ENCODE results near the gene TRMT61A. TPM values are rescaled to one million over a fixed set of nuclear protein-coding genes. Genes with fewer than 3 reads are reported as not detected.
A peak's percentile ranks its signal among the peaks of the same experiment; 100 is the strongest.

TRMT61A gene
- total and polyA plus RNA-seq, 9 donors = 6.4 to 9.1 (median 7.8) TPM

- no peak for DNase-seq
Observed at GRCh38 chr14:103495854-103496253, 33.1 kb upstream of the TRMT61A start.

GRCh38 chr14:103496776-103497175 lies 32.2 kb upstream of the TRMT61A start:
- no peak for DNase-seq
- Histone ChIP-seq H3K27ac (ENCODE audit: low read length) (no peak overlapping the region), H3K27me3 (ENCODE audit: control insufficient read depth, insufficient read depth, low read length) (no peaks in the 10 kb centered on the region), H3K36me3 (ENCODE audit: control insufficient read depth, insufficient read depth, low read length) (peaks cover 56% of the 10 kb centered on the region), H3K4me3 (ENCODE audit: low read length) (no peak overlapping the region), H3K9me3 (replicated peaks; ENCODE audit: control insufficient read depth, low read depth, low read length) (no peaks in the 10 kb centered on the region), H3K4me1 (ENCODE audit: control insufficient read depth, insufficient read depth, low read length) (no peaks in the 10 kb centered on the region)
- no CpG with 5 or more reads among the region's 1 CpG for WGBS (ENCODE audit: insufficient coverage)

More at GRCh38 chr14:103495854-103496253, 33.1 kb upstream of the TRMT61A start:
- Histone ChIP-seq H3K27ac (ENCODE audit: low read length) (no peak overlapping the region), H3K4me1 (ENCODE audit: control insufficient read depth, insufficient read depth, low read length) (no peaks in the 10 kb centered on the region), H3K27me3 (ENCODE audit: control insufficient read depth, insufficient read depth, low read length) (no peaks in the 10 kb centered on the region), H3K9me3 (replicated peaks; ENCODE audit: control insufficient read depth, low read depth, low read length) (no peaks in the 10 kb centered on the region), H3K4me3 (ENCODE audit: low read length) (no peak overlapping the region), H3K36me3 (ENCODE audit: control insufficient read depth, insufficient read depth, low read length) (peaks cover 53% of the 10 kb centered on the region)
- WGBS (ENCODE audit: insufficient coverage) = 83% methylated on average over 1 of the region's 2 CpGs

- Histone ChIP-seq H3K27ac (ENCODE audit: low read length) (no peak overlapping the region), H3K27me3 (ENCODE audit: control insufficient read depth, insufficient read depth, low read length) (no peaks in the 10 kb centered on the region), H3K9me3 (replicated peaks; ENCODE audit: control insufficient read depth, low read depth, low read length) (no peaks in the 10 kb centered on the region), H3K4me1 (ENCODE audit: control insufficient read depth, insufficient read depth, low read length) (no peaks in the 10 kb centered on the region), H3K36me3 (ENCODE audit: control insufficient read depth, insufficient read depth, low read length) (peaks cover 68% of the 10 kb centered on the region), H3K4me3 (ENCODE audit: low read length) (no peak overlapping the region)
- DNase-seq = no peak
- 82% methylated on average over 9 of the region's 10 CpGs for WGBS (ENCODE audit: insufficient coverage)
Observed at GRCh38 chr14:103499709-103500108, 29.3 kb upstream of the TRMT61A start.

GRCh38 chr14:103500148-103500990 lies 28.6 kb upstream of the TRMT61A start:
- 14% methylated on average over 1 of the region's 17 CpGs for WGBS (ENCODE audit: insufficient coverage)
- Histone ChIP-seq H3K27ac (ENCODE audit: low read length) (no peak overlapping the region), H3K4me3 (ENCODE audit: low read length) (no peak overlapping the region), H3K9me3 (replicated peaks; ENCODE audit: control insufficient read depth, low read depth, low read length) (no peaks in the 10 kb centered on the region), H3K27me3 (ENCODE audit: control insufficient read depth, insufficient read depth, low read length) (no peaks in the 10 kb centered on the region), H3K4me1 (ENCODE audit: control insufficient read depth, insufficient read depth, low read length) (no peaks in the 10 kb centered on the region), H3K36me3 (ENCODE audit: control insufficient read depth, insufficient read depth, low read length) (peaks cover 68% of the 10 kb centered on the region)
- peak; percentile 89 for DNase-seq

- Histone ChIP-seq H3K9me3 (replicated peaks; ENCODE audit: control insufficient read depth, low read depth, low read length) (no peaks in the 10 kb centered on the region), H3K36me3 (ENCODE audit: control insufficient read depth, insufficient read depth, low read length) (peaks cover 68% of the 10 kb centered on the region), H3K4me1 (ENCODE audit: control insufficient read depth, insufficient read depth, low read length) (no peaks in the 10 kb centered on the region), H3K27ac (ENCODE audit: low read length) (no peak overlapping the region), H3K27me3 (ENCODE audit: control insufficient read depth, insufficient read depth, low read length) (no peaks in the 10 kb centered on the region), H3K4me3 (ENCODE audit: low read length) (no peak overlapping the region)
- WGBS (ENCODE audit: insufficient coverage) = 90% methylated on average over 7 of the region's 11 CpGs
- no peak for DNase-seq
Observed at GRCh38 chr14:103501041-103501870, 27.7 kb upstream of the TRMT61A start.

- Histone ChIP-seq H3K4me1 (ENCODE audit: control insufficient read depth, insufficient read depth, low read length) (no peaks in the 10 kb centered on the region), H3K27ac (ENCODE audit: low read length) (no peak overlapping the region), H3K36me3 (ENCODE audit: control insufficient read depth, insufficient read depth, low read length) (peaks cover 65% of the 10 kb centered on the region), H3K9me3 (replicated peaks; ENCODE audit: control insufficient read depth, low read depth, low read length) (no peaks in the 10 kb centered on the region), H3K27me3 (ENCODE audit: control insufficient read depth, insufficient read depth, low read length) (no peaks in the 10 kb centered on the region), H3K4me3 (ENCODE audit: low read length) (no peak overlapping the region)
- WGBS (ENCODE audit: insufficient coverage) = 97% methylated on average over 7 of the region's 9 CpGs
- no peak for DNase-seq
Observed at GRCh38 chr14:103501921-103502669, 26.9 kb upstream of the TRMT61A start.

GRCh38 chr14:103502877-103503276 lies 26.1 kb upstream of the TRMT61A start:
- 94% methylated on average over 14 of the region's 18 CpGs for WGBS (ENCODE audit: insufficient coverage)
- Histone ChIP-seq H3K27me3 (ENCODE audit: control insufficient read depth, insufficient read depth, low read length) (no peaks in the 10 kb centered on the region), H3K36me3 (ENCODE audit: control insufficient read depth, insufficient read depth, low read length) (peaks cover 71% of the 10 kb centered on the region), H3K27ac (ENCODE audit: low read length) (no peak overlapping the region), H3K9me3 (replicated peaks; ENCODE audit: control insufficient read depth, low read depth, low read length) (no peaks in the 10 kb centered on the region), H3K4me3 (ENCODE audit: low read length) (no peak overlapping the region), H3K4me1 (ENCODE audit: control insufficient read depth, insufficient read depth, low read length) (no peaks in the 10 kb centered on the region)
- no peak for DNase-seq

- H3K4me1 ChIP-seq (ENCODE audit: control insufficient read depth, insufficient read depth, low read length) = no peaks in the 10 kb centered on the region
- no peak overlapping the region for H3K4me3 ChIP-seq (ENCODE audit: low read length)
- no peaks in the 10 kb centered on the region for H3K27me3 ChIP-seq (ENCODE audit: control insufficient read depth, insufficient read depth, low read length)
- DNase-seq = no peak
- no peaks in the 10 kb centered on the region for H3K9me3 ChIP-seq (replicated peaks; ENCODE audit: control insufficient read depth, low read depth, low read length)
- H3K36me3 ChIP-seq (ENCODE audit: control insufficient read depth, insufficient read depth, low read length) = peaks cover 71% of the 10 kb centered on the region
- no peak overlapping the region for H3K27ac ChIP-seq (ENCODE audit: low read length)
- 92% methylated on average over 5 of the region's 12 CpGs for whole genome bisulfite sequencing (ENCODE audit: insufficient coverage)
Observed at GRCh38 chr14:103503296-103503695, 25.7 kb upstream of the TRMT61A start.

- H3K4me1 ChIP-seq (ENCODE audit: control insufficient read depth, insufficient read depth, low read length) = no peaks in the 10 kb centered on the region
- WGBS (ENCODE audit: insufficient coverage) = 80% methylated on average over 8 of the region's 8 CpGs
- no peak for DNase-seq
- H3K4me3 ChIP-seq (ENCODE audit: low read length) = no peak overlapping the region
- H3K36me3 ChIP-seq (ENCODE audit: control insufficient read depth, insufficient read depth, low read length) = peaks cover 76% of the 10 kb centered on the region
- H3K27me3 ChIP-seq (ENCODE audit: control insufficient read depth, insufficient read depth, low read length) = no peaks in the 10 kb centered on the region
- no peaks in the 10 kb centered on the region for H3K9me3 ChIP-seq (replicated peaks; ENCODE audit: control insufficient read depth, low read depth, low read length)
- no peak overlapping the region for H3K27ac ChIP-seq (ENCODE audit: low read length)
Observed at GRCh38 chr14:103504991-103505565, 23.9 kb upstream of the TRMT61A start.
